Measurements from ENCODE around the gene RNF125. TPM values are rescaled to one million over a fixed set of nuclear protein-coding genes. Genes with fewer than 3 reads are reported as not detected.

Gene RNF125
- total and polyA plus RNA-seq, 2 experiments from 2014 or later = 11.4 to 29.2 TPM

- TF ChIP-seq, protein P1, sequence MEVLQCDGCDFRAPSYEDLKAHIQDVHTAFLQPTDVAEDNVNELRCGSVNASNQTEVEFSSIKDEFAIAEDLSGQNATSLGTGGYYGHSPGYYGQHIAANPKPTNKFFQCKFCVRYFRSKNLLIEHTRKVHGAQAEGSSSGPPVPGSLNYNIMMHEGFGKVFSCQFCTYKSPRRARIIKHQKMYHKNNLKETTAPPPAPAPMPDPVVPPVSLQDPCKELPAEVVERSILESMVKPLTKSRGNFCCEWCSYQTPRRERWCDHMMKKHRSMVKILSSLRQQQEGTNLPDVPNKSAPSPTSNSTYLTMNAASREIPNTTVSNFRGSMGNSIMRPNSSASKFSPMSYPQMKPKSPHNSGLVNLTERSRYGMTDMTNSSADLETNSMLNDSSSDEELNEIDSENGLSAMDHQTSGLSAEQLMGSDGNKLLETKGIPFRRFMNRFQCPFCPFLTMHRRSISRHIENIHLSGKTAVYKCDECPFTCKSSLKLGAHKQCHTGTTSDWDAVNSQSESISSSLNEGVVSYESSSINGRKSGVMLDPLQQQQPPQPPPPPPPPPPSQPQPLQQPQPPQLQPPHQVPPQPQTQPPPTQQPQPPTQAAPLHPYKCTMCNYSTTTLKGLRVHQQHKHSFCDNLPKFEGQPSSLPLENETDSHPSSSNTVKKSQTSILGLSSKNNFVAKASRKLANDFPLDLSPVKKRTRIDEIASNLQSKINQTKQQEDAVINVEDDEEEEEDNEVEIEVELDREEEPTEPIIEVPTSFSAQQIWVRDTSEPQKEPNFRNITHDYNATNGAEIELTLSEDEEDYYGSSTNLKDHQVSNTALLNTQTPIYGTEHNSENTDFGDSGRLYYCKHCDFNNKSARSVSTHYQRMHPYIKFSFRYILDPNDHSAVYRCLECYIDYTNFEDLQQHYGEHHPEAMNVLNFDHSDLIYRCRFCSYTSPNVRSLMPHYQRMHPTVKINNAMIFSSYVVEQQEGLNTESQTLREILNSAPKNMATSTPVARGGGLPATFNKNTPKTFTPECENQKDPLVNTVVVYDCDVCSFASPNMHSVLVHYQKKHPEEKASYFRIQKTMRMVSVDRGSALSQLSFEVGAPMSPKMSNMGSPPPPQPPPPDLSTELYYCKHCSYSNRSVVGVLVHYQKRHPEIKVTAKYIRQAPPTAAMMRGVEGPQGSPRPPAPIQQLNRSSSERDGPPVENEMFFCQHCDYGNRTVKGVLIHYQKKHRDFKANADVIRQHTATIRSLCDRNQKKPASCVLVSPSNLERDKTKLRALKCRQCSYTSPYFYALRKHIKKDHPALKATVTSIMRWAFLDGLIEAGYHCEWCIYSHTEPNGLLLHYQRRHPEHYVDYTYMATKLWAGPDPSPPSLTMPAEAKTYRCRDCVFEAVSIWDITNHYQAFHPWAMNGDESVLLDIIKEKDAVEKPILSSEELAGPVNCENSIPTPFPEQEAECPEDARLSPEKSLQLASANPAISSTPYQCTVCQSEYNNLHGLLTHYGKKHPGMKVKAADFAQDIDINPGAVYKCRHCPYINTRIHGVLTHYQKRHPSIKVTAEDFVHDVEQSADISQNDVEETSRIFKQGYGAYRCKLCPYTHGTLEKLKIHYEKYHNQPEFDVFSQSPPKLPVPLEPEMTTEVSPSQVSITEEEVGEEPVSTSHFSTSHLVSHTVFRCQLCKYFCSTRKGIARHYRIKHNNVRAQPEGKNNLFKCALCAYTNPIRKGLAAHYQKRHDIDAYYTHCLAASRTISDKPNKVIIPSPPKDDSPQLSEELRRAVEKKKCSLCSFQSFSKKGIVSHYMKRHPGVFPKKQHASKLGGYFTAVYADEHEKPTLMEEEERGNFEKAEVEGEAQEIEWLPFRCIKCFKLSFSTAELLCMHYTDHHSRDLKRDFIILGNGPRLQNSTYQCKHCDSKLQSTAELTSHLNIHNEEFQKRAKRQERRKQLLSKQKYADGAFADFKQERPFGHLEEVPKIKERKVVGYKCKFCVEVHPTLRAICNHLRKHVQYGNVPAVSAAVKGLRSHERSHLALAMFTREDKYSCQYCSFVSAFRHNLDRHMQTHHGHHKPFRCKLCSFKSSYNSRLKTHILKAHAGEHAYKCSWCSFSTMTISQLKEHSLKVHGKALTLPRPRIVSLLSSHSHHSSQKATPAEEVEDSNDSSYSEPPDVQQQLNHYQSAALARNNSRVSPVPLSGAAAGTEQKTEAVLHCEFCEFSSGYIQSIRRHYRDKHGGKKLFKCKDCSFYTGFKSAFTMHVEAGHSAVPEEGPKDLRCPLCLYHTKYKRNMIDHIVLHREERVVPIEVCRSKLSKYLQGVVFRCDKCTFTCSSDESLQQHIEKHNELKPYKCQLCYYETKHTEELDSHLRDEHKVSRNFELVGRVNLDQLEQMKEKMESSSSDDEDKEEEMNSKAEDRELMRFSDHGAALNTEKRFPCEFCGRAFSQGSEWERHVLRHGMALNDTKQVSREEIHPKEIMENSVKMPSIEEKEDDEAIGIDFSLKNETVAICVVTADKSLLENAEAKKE (CRISPR knock-in tag; IDR thresholded peaks at IDR 0.05) = no peak
- TF ChIP-seq NANOG (IDR thresholded peaks at IDR 0.05; ENCODE audit: borderline replicate concordance) = no peak
- no peak for TF ChIP-seq POLR2AphosphoS5 (IDR thresholded peaks at IDR 0.05; ENCODE audit: low read depth)
- no peak for TF ChIP-seq ZNF114 (CRISPR knock-in tag; IDR thresholded peaks at IDR 0.05)
Observed at GRCh38 chr18:32093523-32093922, 74.9 kb downstream of the RNF125 start (continued).

DNA sequence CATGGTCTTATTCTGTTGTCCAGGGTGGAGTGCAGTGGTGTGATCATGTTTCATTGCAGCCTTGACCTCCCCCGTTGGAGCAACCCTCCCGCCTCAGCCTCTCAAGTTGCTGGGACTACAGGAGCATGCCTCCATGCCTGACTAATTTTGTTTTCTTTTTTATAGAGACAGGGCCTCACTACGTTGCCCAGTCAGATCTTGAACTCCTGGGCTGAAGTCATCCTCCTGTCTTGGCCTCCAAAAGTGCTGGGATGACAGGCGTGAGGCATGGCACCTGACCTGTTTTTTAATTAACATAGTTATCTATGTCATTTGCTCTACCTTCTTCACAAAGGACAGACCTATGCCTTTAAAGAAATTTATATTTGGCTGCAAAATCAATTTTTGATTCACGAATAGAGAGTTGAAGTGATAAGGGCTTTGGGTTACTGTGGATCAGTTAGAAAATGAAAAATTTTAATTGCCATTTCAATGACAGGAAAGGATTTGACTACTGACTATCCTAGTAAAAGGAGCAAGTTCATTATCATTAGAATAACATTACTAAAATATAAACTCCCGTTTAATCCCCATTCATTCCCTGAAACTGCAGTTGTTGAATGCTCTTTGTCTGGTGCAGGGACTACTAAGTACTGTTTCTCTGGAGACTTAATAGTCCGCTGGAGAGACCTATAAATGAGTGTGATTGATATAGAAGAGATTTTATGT, 76.7 kb downstream of the RNF125 start:
- no peaks in the 10 kb centered on the region for H3K27me3 ChIP-seq (ENCODE audit: insufficient read depth)
- no peaks in the 10 kb centered on the region; the same call in 2 of the 3 replicates for H3K9me3 Mint-ChIP-seq
- H3K9me2 ChIP-seq (ENCODE audit: insufficient read depth) = no peaks in the 10 kb centered on the region
- peak overlapping the region; percentile 100 for H3K4me2 ChIP-seq
- H2AFZ ChIP-seq = no peak overlapping the region
- ATAC-seq (no peak), DNase-seq (ENCODE audit: low spot score) (no peak)
- H4K20me1 ChIP-seq (replicated peaks; ENCODE audit: insufficient read depth) = peaks cover 25% of the 10 kb centered on the region
- peaks cover 12% of the 10 kb centered on the region for H3F3A ChIP-seq (replicated peaks; ENCODE audit: low read depth)
- no peak for TF ChIP-seq POLR2AphosphoS5 (IDR thresholded peaks at IDR 0.05; ENCODE audit: low read depth)
- TF ChIP-seq, protein P2, sequence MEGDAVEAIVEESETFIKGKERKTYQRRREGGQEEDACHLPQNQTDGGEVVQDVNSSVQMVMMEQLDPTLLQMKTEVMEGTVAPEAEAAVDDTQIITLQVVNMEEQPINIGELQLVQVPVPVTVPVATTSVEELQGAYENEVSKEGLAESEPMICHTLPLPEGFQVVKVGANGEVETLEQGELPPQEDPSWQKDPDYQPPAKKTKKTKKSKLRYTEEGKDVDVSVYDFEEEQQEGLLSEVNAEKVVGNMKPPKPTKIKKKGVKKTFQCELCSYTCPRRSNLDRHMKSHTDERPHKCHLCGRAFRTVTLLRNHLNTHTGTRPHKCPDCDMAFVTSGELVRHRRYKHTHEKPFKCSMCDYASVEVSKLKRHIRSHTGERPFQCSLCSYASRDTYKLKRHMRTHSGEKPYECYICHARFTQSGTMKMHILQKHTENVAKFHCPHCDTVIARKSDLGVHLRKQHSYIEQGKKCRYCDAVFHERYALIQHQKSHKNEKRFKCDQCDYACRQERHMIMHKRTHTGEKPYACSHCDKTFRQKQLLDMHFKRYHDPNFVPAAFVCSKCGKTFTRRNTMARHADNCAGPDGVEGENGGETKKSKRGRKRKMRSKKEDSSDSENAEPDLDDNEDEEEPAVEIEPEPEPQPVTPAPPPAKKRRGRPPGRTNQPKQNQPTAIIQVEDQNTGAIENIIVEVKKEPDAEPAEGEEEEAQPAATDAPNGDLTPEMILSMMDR (conservative IDR thresholded peaks at IDR 0.05; ENCODE audit: low read depth in 2 of 2) = no peak
- TF ChIP-seq, protein P1 (CRISPR knock-in tag; IDR thresholded peaks at IDR 0.05) = no peak
- no peak overlapping the region for H3K27ac ChIP-seq (ENCODE audit: low read depth)
- H3K27ac Mint-ChIP-seq = no peak overlapping the region
- H3K27me3 Mint-ChIP-seq (ENCODE audit: insufficient read depth, low read depth, poor library complexity) = peaks cover 7% of the 10 kb centered on the region
- peaks cover 30% of the 10 kb centered on the region for H3K36me3 Mint-ChIP-seq (ENCODE audit: low read depth)
- H3K79me2 ChIP-seq (replicated peaks; ENCODE audit: insufficient read depth) = peaks cover 74% of the 10 kb centered on the region
- peaks cover 4% of the 10 kb centered on the region; the same call in 1 of the 2 replicates for H3K36me3 ChIP-seq (ENCODE audit: insufficient read depth)
- peaks cover 44% of the 10 kb centered on the region for H3K4me1 ChIP-seq (ENCODE audit: insufficient read depth)
- H3K4me1 Mint-ChIP-seq = peaks cover 33% of the 10 kb centered on the region
- no peak overlapping the region for H3K4me3 ChIP-seq
- no peak overlapping the region; the same call in 2 of the 3 replicates for H3K4me3 Mint-ChIP-seq

All from GM23338 (cell line).